Endothelial cell of umbilical vein (primary cell): ENCODE results near the gene CCDC93. TPM values are rescaled to one million over a fixed set of nuclear protein-coding genes. Genes with fewer than 3 reads are reported as not detected.

ENCODE experiments used
- BruUV-seq: library from RNA; stranded (reverse); fragments of 400-500 nt; replicated peaks from 2 replicates; lab custom pipeline; 2021; lab: Mats Ljungman, UMichigan
- CTCF ChIA-PET: fragments of 300-600, 350-600 bp; sonication (Branson Sonifier 250); formaldehyde crosslinking; loops from one replicate; lab custom pipeline; 2021; ENCODE audit warnings: antibody characterized with exemption, inconsistent platforms; lab: Charles Lee
- POLR2A ChIA-PET: fragments of 300-600, 350-600 bp; sonication (Branson Sonifier 250); formaldehyde crosslinking; loops from one replicate; lab custom pipeline; 2021; ENCODE audit warnings: antibody characterized with exemption, inconsistent platforms; lab: Charles Lee
- DNase-seq: peaks from one replicate; pipeline ENCODE4 v3.0.0-alpha.2; 2011; ENCODE audit warnings: low read depth, low spot score
- FAIRE-seq: peaks from 2 replicates; lab custom pipeline; 2011; peaks lifted over from hg19 to GRCh38; lab: Jason Lieb, UNC
- H2AFZ ChIP-seq: 2 replicates; pipeline ENCODE4 v1.6.0; 2012; ENCODE audit warnings: low read depth, low read length, control low read depth, inconsistent platforms
- H3K27ac ChIP-seq: 2 replicates; pipeline ENCODE4 v1.5.1; 2011; ENCODE audit warnings: low read depth, mild to moderate bottlenecking, control low read depth, low read length, moderate library complexity; ENCODE audit not compliant: insufficient read depth
- H3K27me3 ChIP-seq, 2 experiments: 2 replicates each; pipeline versions ENCODE4 v1.6.0 to v1.6.1; 2011; ENCODE audit warnings: low read length in 2 of 2, mixed read lengths in 1 of 2; ENCODE audit not compliant: control insufficient read depth in 2 of 2, insufficient read depth in 2 of 2
- H3K36me3 ChIP-seq, 2 experiments: 2 replicates in 1 of 2; 3 replicates in 1 of 2; pipeline ENCODE4 v1.5.1; 2011; ENCODE audit warnings: low read length in 2 of 2, mild to moderate bottlenecking in 1 of 2, moderate library complexity in 1 of 2; ENCODE audit not compliant: control insufficient read depth in 2 of 2, insufficient read depth in 2 of 2; ENCODE audit errors: extremely low read depth in 1 of 2
- H3K4me1 ChIP-seq: 3 replicates; pipeline ENCODE4 v1.5.1; 2011; ENCODE audit warnings: mild to moderate bottlenecking, low read length; ENCODE audit not compliant: control insufficient read depth, insufficient read depth; ENCODE audit errors: extremely low read depth
- H3K4me2 ChIP-seq: 2 replicates; pipeline ENCODE4 v1.6.1; 2011; ENCODE audit warnings: low read length, control low read depth, mixed read lengths; ENCODE audit not compliant: insufficient read depth
- H3K4me3 ChIP-seq, 3 experiments: fragments of 200-600 bp in 1 of 3; sonication (generic), shearing (Covaris generic) in 1 of 3; replicated peaks in 1 of 3; 2 replicates each; pipeline ENCODE4 v1.5.1; 2011 to 2016; ENCODE audit warnings: control low read depth in 3 of 3, low read length in 3 of 3, mild to moderate bottlenecking in 2 of 3, inconsistent platforms in 1 of 3, low read depth in 1 of 3, moderate library complexity in 1 of 3; ENCODE audit not compliant: insufficient read depth in 1 of 3
- H3K79me2 ChIP-seq: 2 replicates; pipeline ENCODE4 v1.6.0; 2012; ENCODE audit warnings: low read length, inconsistent platforms; ENCODE audit not compliant: control insufficient read depth, insufficient read depth
- H3K9ac ChIP-seq: replicated peaks from 2 replicates; pipeline ENCODE3; 2011; ENCODE audit warnings: low read length, control low read depth; ENCODE audit not compliant: insufficient read depth; ENCODE audit errors: extremely low read depth
- H3K9me1 ChIP-seq: replicated peaks from 3 replicates; pipeline ENCODE4 v1.6.0; 2011; ENCODE audit warnings: mild to moderate bottlenecking, low read length; ENCODE audit not compliant: control insufficient read depth, insufficient read depth; ENCODE audit errors: extremely low read depth
- H3K9me3 ChIP-seq: replicated peaks from 2 replicates; pipeline ENCODE4 v1.5.1; 2012; ENCODE audit warnings: low read length, inconsistent platforms; ENCODE audit not compliant: control insufficient read depth, insufficient read depth
- H4K20me1 ChIP-seq: replicated peaks from 2 replicates; pipeline ENCODE3; 2011; ENCODE audit warnings: mild to moderate bottlenecking, low read length; ENCODE audit not compliant: control insufficient read depth, insufficient read depth; ENCODE audit errors: extremely low read depth
- CTCF ChIP-seq, 2 donors: IDR thresholded peaks; 1 replicate in 1 of 2; 2 replicates in 1 of 2; pipeline ENCODE4 v1.5.1; 2011; ENCODE audit warnings: low read length in 2 of 2, mild to moderate bottlenecking in 2 of 2, moderate library complexity in 2 of 2, control low read depth in 1 of 2, inconsistent platforms in 1 of 2, low read depth in 1 of 2; ENCODE audit not compliant: insufficient read depth in 1 of 2; ENCODE audit errors: extremely low read depth in 1 of 2
- EZH2 ChIP-seq: IDR thresholded peaks from 2 replicates; pipeline ENCODE4 v1.6.1; 2012; ENCODE audit warnings: borderline replicate concordance, low read depth, mild to moderate bottlenecking, moderate library complexity, low read length, inconsistent platforms; ENCODE audit not compliant: severe bottlenecking
- FOS ChIP-seq: IDR thresholded peaks from 2 replicates; pipeline ENCODE4 v1.6.1; 2011; ENCODE audit warnings: mild to moderate bottlenecking, low read length, moderate library complexity, borderline replicate concordance; ENCODE audit not compliant: insufficient read depth
- GATA2 ChIP-seq: IDR thresholded peaks from 2 replicates; pipeline ENCODE4 v1.7.0; 2011; ENCODE audit warnings: low read depth, mild to moderate bottlenecking, moderate library complexity, mixed read lengths, low read length; ENCODE audit not compliant: insufficient read length, insufficient read depth
- JUN ChIP-seq: IDR thresholded peaks from 2 replicates; pipeline ENCODE4 v1.6.1; 2011; ENCODE audit warnings: borderline replicate concordance, low read depth; ENCODE audit not compliant: insufficient read length, insufficient read depth
- MAX ChIP-seq: IDR thresholded peaks from 2 replicates; pipeline ENCODE4 v1.6.1; 2011; ENCODE audit not compliant: insufficient read depth, insufficient read length
- MYC ChIP-seq: IDR thresholded peaks from one replicate; pipeline ENCODE4 v1.6.1; 2011; ENCODE audit warnings: mild to moderate bottlenecking, low read depth, low read length
- POLR2A ChIP-seq: IDR thresholded peaks from 2 replicates; pipeline ENCODE4 v1.6.1; 2012; ENCODE audit warnings: low read depth, mild to moderate bottlenecking, control low read depth, low read length
- POLR2AphosphoS5 ChIP-seq: IDR thresholded peaks from 2 replicates; pipeline ENCODE4 v1.6.1; 2012; ENCODE audit warnings: low read depth, mild to moderate bottlenecking, control low read depth, low read length, moderate library complexity; ENCODE audit not compliant: insufficient read depth
- dilution Hi-C: fragments of 300-500 bp; cut with MboI; formaldehyde crosslinking; loops from one replicate; pipeline ENCODE4 v1.15.0; 2019; ENCODE audit warnings: low sequenced_read_pairs; ENCODE audit not compliant: extremely low pct_ligation_motif_present
- intact Hi-C: fragments of 100-400 bp; cut with micrococcal nuclease; formaldehyde crosslinking; loops from one replicate; pipeline ENCODE4 v1.10.0; 2022
- polyA plus RNA-seq, 4 experiments: library from polyadenylated mRNA; depleted of rRNA in 3 of 4; stranded (reverse) in 3 of 4; unstranded in 1 of 4; fragments of >200 nt; gene quantifications; 2 replicates each; pipeline versions ENCODE4 v1.2.1 to v1.2.3, GENCODE V29; 2011 to 2012; ENCODE audit warnings: missing spikeins in 1 of 4
- total RNA-seq: library from RNA; stranded (reverse); gene quantifications from 2 replicates; pipeline ENCODE4 v1.2.3, GENCODE V29; 2021

CCDC93 gene
- total and polyA plus RNA-seq, 2 donors (not counting 3 experiments of a cell fraction or from before 2014, with no cell fraction given), result 13.8 to 35.1 TPM

- Histone ChIP-seq H3K9ac (no peak overlapping the region), H3K36me3 (peaks cover 21 to 30% of the 10 kb centered on the region in 2 experiments), H3K4me3 (no peak overlapping the region), H4K20me1 (no peaks in the 10 kb centered on the region), H3K9me3 (no peaks in the 10 kb centered on the region), H3K4me1 (peaks cover 4% of the 10 kb centered on the region), H3K79me2 (no peaks in the 10 kb centered on the region), H3K4me2 (no peak overlapping the region), H3K9me1 (no peaks in the 10 kb centered on the region), H3K27me3 (no peaks in the 10 kb centered on the region), H3K27ac (peak overlapping the region; percentile 21), H2AFZ (no peak overlapping the region)
- FAIRE-seq, result no peak
- intact Hi-C loops, result loop anchor here (5.0 kb wide), 2 partner anchors 64 to 101 kb away; no protein-coding TSS in a partner anchor
- DNase-seq, result peak; percentile 32
- dilution Hi-C loops, result no loop called here
- TF ChIP-seq GATA2 (no peak), JUN (no peak), CTCF (IDR thresholded peaks at IDR 0.05; ENCODE audit: extremely low read depth in 1 of 2, insufficient read depth in 1 of 2, low read depth in 1 of 2, low read length in 2 of 2) (no peak), MYC (no peak), POLR2AphosphoS5 (no peak), FOS (no peak), POLR2A (no peak), EZH2 (no peak), MAX (no peak)
- ChIA-PET CTCF (interaction anchor here (0.9 kb wide), 1 partner anchor 65 kb away, joined by 4 read pairs; no protein-coding TSS in a partner anchor), POLR2A (no interaction called here)
- BruUV-seq, result no TSS peak
These were observed 75.3 kb downstream of the CCDC93 start for GRCh38 chr2:117938611-117939010.
